H7 (cell line): ENCODE results near the gene RYR2. TPM values are rescaled to one million over a fixed set of nuclear protein-coding genes. Genes with fewer than 3 reads are reported as not detected.
"Not testable (repeated sequence)": the region's sequence is repeated elsewhere in the genome, so short reads cannot be mapped to it uniquely, and the experiment has no call there.

ENCODE experiments used
- DNase-seq: peaks from one replicate; pipeline ENCODE4 v3.0.0; 2012
- H3K27me3 ChIP-seq: 2 replicates; pipeline ENCODE4 v1.6.0; 2011; ENCODE audit warnings: mild to moderate bottlenecking, low read length; ENCODE audit not compliant: control insufficient read depth, insufficient read depth
- H3K36me3 ChIP-seq: replicated peaks from 2 replicates; pipeline ENCODE4 v1.5.1; 2011; ENCODE audit warnings: low read length; ENCODE audit not compliant: control insufficient read depth, insufficient read depth
- H3K4me3 ChIP-seq: 2 replicates; pipeline ENCODE4 v1.5.1; 2011; ENCODE audit warnings: low read depth, mild to moderate bottlenecking, control low read depth, low read length, moderate library complexity; ENCODE audit not compliant: insufficient read depth
- total RNA-seq: library from RNA; depleted of rRNA; stranded (reverse); fragments of >200 nt; shearing (Covaris generic); gene quantifications from 2 replicates; pipeline ENCODE4 v1.2.3, GENCODE V29; 2014

RYR2 gene
- total RNA-seq, 1 experiment from 2014 or later, result 17.6 TPM

GRCh38 chr1:237237721-237238120, 195.7 kb downstream of the RYR2 start:
- DNase-seq, result no peak
- Histone ChIP-seq H3K27me3 (no peaks in the 10 kb centered on the region), H3K4me3 (no peak overlapping the region), H3K36me3 (no peaks in the 10 kb centered on the region)

- DNase-seq, result peak; percentile 11
- Histone ChIP-seq H3K27me3 (no peaks in the 10 kb centered on the region), H3K36me3 (no peaks in the 10 kb centered on the region), H3K4me3 (no peak overlapping the region)
Observed at GRCh38 chr1:237239248-237239647, 197.3 kb downstream of the RYR2 start.

- Histone ChIP-seq H3K4me3 (no peak overlapping the region), H3K36me3 (no peaks in the 10 kb centered on the region), H3K27me3 (no peaks in the 10 kb centered on the region)
- no peak for DNase-seq
Observed at GRCh38 chr1:237241038-237241437, 199.1 kb downstream of the RYR2 start.

GRCh38 chr1:237244778-237245177, 202.8 kb downstream of the RYR2 start:
- no peak overlapping the region for H3K4me3 ChIP-seq
- no peaks in the 10 kb centered on the region for H3K27me3 ChIP-seq
- DNase-seq, result no peak
- no peaks in the 10 kb centered on the region for H3K36me3 ChIP-seq

- H3K4me3 ChIP-seq, result no peak overlapping the region
- peak; percentile 10 for DNase-seq
- H3K27me3 ChIP-seq, result no peaks in the 10 kb centered on the region
- no peaks in the 10 kb centered on the region for H3K36me3 ChIP-seq
Observed at GRCh38 chr1:237247442-237247841, 205.5 kb downstream of the RYR2 start.

GRCh38 chr1:237249120-237249519, 207.1 kb downstream of the RYR2 start:
- Histone ChIP-seq H3K27me3 (no peaks in the 10 kb centered on the region), H3K4me3 (no peak overlapping the region), H3K36me3 (no peaks in the 10 kb centered on the region)
- DNase-seq, result no peak

- no peak overlapping the region for H3K4me3 ChIP-seq
Observed at GRCh38 chr1:237250055-237250454, 208.1 kb downstream of the RYR2 start.

GRCh38 chr1:237255071-237255470, 213.1 kb downstream of the RYR2 start:
- Histone ChIP-seq H3K27me3 (no peaks in the 10 kb centered on the region), H3K36me3 (no peaks in the 10 kb centered on the region), H3K4me3 (no peak overlapping the region)
- DNase-seq, result no peak

More at GRCh38 chr1:237250055-237250454, 208.1 kb downstream of the RYR2 start:
- DNase-seq, result no peak
- no peaks in the 10 kb centered on the region for H3K27me3 ChIP-seq
- no peaks in the 10 kb centered on the region for H3K36me3 ChIP-seq

- H3K4me3 ChIP-seq, result no peak overlapping the region
- DNase-seq, result no peak
- no peaks in the 10 kb centered on the region for H3K27me3 ChIP-seq
- H3K36me3 ChIP-seq, result no peaks in the 10 kb centered on the region
Observed at GRCh38 chr1:237258871-237259270, 216.9 kb downstream of the RYR2 start.

- DNase-seq, result no peak
- H3K4me3 ChIP-seq, result no peak overlapping the region
- no peaks in the 10 kb centered on the region for H3K27me3 ChIP-seq
- no peaks in the 10 kb centered on the region for H3K36me3 ChIP-seq
Observed at GRCh38 chr1:237261198-237261597, 219.2 kb downstream of the RYR2 start.

GRCh38 chr1:237267743-237268142, 225.8 kb downstream of the RYR2 start:
- no peak for DNase-seq
- no peaks in the 10 kb centered on the region for H3K27me3 ChIP-seq
- no peak overlapping the region for H3K4me3 ChIP-seq
- H3K36me3 ChIP-seq, result no peaks in the 10 kb centered on the region

- DNase-seq, result no peak
- no peak overlapping the region for H3K4me3 ChIP-seq
- no peaks in the 10 kb centered on the region for H3K36me3 ChIP-seq
- H3K27me3 ChIP-seq, result no peaks in the 10 kb centered on the region
Observed at GRCh38 chr1:237269938-237270337, 228.0 kb downstream of the RYR2 start.

GRCh38 chr1:237270353-237270752, 228.4 kb downstream of the RYR2 start:
- Histone ChIP-seq H3K36me3 (no peaks in the 10 kb centered on the region), H3K27me3 (no peaks in the 10 kb centered on the region), H3K4me3 (no peak overlapping the region)
- no peak for DNase-seq

- H3K4me3 ChIP-seq, DNase-seq, H3K36me3 ChIP-seq: not testable (repeated sequence)
Observed at GRCh38 chr1:237277994-237278393, 236.0 kb downstream of the RYR2 start.

GRCh38 chr1:237279629-237280028, 237.6 kb downstream of the RYR2 start:
- Histone ChIP-seq H3K27me3 (no peaks in the 10 kb centered on the region), H3K36me3 (no peaks in the 10 kb centered on the region), H3K4me3 (no peak overlapping the region)
- DNase-seq, result no peak

More at GRCh38 chr1:237277994-237278393, 236.0 kb downstream of the RYR2 start:
- H3K27me3 ChIP-seq, result not testable (repeated sequence)

- H3K4me3 ChIP-seq, result no peak overlapping the region
- DNase-seq, result no peak
- H3K27me3 ChIP-seq, result no peaks in the 10 kb centered on the region
- no peaks in the 10 kb centered on the region for H3K36me3 ChIP-seq
Observed at GRCh38 chr1:237281481-237281880, 239.5 kb downstream of the RYR2 start.
